Measurements from ENCODE around the gene TNFRSF13B.
"Not testable (repeated sequence)": the region's sequence is repeated elsewhere in the genome, so short reads cannot be mapped to it uniquely, and the experiment has no call there.

Gene TNFRSF13B

GRCh38 chr17:16926571-16927451 is 45.1 kb downstream of the TNFRSF13B start:
- no peak for DNase-seq (ENCODE audit: low spot score)

DNA sequence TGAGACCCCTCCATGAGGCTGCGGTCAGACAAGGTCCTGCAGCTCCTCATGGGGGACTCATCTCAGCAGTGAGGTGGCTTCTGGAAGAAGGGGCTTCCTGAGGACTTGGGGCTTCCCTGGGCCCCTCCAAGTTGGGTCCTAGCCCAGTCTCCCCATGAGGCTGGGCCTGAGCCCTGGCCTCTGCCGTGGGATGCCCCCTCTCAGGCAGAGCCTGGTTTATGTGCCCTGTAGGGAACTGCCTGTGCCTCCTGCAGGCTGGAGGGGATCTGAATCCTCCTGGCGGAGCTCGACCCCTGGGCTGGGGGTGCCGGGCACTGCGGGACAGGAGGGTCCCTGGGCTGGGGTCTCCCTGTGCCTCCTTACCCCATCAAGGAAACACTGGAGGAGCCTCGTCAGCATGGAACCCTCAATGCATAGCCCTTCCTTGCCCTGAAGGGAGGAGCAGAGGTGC is 45.8 kb downstream of the TNFRSF13B start:
- no peak for DNase-seq (ENCODE audit: low spot score)

- DNase-seq (ENCODE audit: low spot score): no peak
These were observed 46.4 kb downstream of the TNFRSF13B start for GRCh38 chr17:16925461-16926060.

GRCh38 chr17:16924696-16925440 is 47.0 kb downstream of the TNFRSF13B start:
- no peak for DNase-seq (ENCODE audit: low spot score)

GRCh38 chr17:16923904-16924695 is 47.8 kb downstream of the TNFRSF13B start:
- DNase-seq (ENCODE audit: low spot score): no peak

- DNase-seq (ENCODE audit: low spot score): no peak
These were observed 48.6 kb downstream of the TNFRSF13B start for GRCh38 chr17:16923097-16923903.

DNA sequence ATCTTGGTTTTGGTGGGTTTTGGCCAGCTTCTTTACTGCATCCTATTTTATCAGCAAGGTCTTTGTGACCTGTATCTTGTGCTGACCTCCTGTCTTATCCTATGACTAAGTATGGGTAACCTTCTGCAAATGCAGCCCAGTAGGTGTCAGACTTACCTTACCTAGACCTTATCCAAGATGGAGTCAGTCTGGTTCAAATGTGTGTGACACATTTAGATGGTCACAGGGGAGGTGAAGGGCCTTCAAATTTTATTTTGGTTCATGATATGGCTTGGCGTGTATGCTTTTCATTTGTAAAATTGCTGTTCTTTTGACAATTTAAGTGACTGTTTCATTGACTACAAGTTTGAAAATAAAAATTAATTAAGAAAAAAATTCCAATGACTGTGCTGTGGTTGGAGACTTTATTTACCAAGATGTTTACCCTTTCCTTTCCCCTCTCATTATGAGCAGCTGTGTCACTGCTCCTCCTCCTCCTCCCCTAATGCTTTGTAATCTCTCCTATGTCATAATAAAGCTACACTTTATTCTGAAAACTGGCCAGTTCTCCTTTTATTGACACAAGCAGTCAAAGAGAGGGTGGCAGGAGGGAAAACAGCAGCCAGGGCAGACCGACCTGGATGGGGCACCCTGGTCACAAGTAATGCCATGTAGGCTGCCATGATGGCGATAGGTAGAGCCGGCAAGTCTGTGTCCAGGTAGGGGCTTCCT is 49.4 kb downstream of the TNFRSF13B start:
- DNase-seq (ENCODE audit: low spot score): peak; percentile 17

DNA sequence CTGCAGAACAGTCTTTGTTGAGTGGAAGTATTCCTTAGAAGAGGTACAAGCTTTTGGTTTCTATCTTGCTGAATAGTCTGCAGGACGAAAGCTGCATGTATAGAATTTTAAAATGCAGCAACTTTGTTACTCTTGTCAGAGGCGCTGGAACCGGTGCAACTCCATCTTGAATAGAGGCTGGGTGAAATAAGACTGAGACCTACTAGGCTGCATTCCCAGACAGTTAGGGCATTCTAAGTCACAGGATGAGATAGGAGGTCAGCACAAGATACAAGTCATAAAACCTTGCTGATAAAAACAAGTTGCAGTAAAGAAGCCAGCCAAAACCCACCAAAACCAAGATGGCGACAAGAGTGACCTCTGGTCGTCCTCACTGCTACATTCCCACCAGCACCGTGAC is 50.5 kb downstream of the TNFRSF13B start:
- not testable (repeated sequence) for DNase-seq (ENCODE audit: low spot score)

DNA sequence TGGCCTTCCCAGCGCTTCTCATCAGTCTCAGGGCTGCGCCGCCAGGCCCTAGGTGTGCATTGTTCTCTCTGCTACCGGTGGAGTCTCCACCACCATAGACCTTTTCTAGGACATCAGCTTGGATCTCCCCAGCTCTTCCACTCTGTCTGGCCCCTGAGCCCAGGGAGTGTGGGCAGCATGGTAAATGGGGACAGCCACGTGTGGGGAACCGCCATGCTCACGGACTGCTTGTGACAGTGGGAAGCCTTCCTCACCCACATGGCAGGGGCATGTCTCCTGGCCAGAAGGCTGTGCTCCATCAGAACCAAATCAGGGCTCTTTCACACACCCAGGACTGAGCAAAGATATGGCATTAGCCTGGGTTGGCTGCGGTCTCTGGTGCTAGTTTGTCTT is 51.3 kb downstream of the TNFRSF13B start:
- no peak for DNase-seq (ENCODE audit: low spot score)

DNA sequence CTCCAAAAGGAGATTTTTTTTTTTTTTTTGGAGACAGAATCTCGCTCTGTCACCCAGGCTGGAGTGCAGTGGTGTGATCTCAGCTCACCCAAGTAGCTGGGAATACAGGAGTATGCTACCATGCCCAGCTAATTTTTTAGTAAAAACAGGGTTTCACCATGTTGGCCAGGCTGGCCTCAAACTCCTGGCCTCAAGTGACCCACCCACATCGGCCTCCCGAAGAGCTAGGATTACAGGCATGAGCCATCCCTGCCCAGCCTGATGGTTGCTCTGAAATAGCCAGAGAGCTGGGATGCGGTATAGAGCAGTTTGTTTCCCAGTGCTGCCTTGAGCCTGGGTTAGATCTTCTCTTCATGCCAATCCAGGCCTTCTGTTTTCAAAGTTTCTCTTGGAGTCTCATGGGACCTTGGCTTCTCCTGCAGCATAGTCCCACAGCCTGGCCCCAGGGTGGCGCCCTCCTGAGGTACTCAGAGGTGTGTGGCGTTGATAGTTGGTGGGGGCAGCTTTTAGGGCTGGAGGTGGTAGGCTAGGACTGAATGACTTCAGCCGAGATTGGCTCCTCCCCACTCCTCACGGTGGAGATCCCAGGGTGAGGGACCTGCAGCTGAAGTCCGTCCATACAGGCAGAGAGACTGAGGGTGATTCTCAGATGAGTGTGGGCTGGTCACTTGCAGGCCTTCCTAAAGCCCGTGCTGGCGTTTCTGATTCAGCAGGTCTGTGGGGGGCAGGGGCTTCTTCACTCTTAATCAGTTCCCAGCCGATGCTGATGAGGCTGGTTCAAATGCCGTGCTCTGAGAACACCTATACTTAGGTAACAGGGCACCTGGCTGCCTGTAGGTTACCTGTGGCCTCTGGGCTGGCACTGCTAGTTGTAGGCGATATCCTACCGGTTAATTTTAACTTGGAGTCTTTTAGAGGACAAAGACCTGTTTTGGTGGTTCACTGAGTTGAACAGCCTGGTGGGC is 52.0 kb downstream of the TNFRSF13B start:
- no peak for DNase-seq (ENCODE audit: low spot score)

- no peak for DNase-seq (ENCODE audit: low spot score)
These were observed 53.5 kb downstream of the TNFRSF13B start for GRCh38 chr17:16918443-16918842.

DNA sequence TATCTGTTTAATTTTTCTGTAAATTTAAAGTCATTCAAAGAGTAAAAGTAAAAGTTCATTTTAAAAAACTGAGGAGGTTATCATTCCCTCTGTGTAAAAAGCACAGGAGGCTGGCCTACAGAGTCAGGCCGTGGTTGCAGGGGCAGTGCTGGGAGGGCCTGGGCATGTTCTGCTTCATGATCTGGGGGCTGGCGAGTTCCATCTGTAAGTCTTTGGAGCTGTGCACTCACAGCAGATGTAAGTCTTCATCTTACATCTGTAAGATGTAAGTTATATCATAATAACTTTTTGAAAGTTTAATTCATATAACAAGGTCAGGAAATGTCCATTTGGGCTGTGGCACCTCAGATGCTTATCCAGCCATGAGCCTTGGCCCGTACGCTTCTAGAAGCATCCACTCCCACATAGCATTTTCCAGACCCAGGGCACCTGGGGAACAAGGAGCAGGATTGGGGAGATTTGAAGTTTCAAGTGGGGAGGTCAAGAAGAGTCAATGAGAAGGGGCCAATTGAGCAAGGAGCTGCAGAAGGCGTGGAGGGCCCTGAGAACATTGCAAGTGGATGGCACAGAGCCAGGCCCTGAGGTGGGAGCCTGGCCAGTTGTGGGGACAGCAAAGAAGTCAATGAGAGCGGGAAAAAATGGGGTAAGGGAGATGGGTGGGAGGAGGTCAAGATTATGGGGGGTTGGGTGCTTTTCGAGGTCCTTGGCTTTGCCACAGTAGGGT is 54.1 kb downstream of the TNFRSF13B start:
- no peak for DNase-seq (ENCODE audit: low spot score)

- no peak for DNase-seq (ENCODE audit: low spot score)
These were observed 55.4 kb downstream of the TNFRSF13B start for GRCh38 chr17:16916557-16916920.

DNA sequence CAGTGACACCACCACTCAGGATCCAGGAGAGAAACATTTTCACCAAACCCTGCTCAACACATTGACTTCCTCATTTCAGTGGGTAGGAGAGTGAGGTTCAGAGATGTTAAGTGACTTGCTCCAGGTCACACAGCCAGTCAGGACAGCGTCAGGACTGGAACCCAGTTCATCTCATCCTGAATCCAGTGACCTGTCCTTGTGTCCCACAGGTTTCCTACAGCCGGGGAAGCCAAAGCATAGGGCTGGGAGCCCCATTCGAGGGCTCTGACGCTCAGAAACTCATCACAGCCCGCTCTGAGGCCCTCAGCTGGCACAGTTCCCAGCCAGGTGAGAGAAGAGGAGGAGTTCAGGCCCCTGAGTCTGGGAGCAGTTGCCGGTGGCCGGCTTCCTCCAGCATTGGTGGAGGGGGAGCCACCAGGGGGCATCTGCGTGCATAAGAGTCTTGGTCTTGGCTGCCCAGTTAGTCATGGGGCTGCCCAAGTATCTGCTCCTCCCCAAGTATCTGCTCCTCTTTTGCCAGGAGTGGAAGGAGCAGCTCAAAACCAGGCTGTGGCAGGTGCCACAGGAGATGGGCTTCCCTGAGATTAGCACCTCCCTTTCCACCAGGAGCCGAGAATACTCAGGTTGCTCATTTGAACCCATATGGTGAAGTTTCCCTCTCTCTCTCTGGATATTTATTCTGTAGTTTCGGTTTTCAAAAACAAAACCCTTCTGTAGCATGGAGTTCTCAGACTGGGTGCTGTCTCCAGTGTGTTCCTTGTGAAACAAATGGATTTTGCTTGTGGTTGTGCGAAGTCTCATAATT is 56.0 kb downstream of the TNFRSF13B start:
- DNase-seq (ENCODE audit: low spot score): peak; percentile 10

GRCh38 chr17:16913463-16913862 is 58.5 kb downstream of the TNFRSF13B start:
- DNase-seq (ENCODE audit: low spot score): no peak

DNA sequence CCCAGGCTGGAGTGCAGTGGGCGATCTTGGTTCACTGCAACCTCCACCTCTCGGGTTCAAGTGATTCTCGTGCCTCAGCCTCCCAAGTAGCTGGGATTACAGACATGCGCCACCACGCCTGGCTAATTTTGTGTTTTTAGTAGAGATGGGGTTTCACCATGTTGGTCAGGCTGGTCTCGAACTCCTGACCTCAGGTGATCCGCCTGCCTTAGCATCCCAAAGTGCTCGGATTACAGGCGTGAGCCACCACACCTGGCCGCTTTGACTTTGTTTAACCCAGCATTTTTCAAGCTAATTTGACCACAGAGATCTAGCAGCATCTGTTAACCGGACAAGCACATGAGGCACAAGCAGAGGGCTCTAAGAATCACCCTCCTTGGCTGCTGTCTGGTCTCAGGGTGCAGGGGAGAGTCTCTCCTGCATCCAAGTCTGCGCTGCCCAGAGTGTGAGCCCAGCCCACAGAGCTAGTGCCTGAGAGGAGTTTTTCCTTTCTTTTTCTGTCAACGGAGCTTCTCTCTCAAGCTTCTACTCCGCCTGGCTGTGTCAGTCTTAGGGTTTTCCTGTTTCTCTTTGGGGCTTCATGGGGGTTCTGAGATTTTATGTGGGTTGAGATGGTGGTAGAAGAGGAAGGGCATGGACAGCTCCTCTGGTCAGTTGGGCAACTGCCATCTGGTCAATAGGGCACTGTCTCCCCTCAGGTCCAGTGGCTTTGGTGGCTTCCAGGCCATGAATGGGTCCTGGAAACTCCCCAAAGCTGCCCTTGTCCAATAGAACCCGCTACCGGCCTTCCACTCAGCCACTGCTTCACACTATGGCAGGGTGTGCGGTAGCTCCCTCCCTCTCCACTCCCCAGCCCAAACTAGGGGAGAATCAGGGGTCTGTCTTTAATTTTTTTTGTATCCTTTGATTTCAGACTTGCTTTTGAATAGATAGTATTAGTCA is 59.6 kb downstream of the TNFRSF13B start:
- no peak for DNase-seq (ENCODE audit: low spot score)
